ENCODE data around the gene ENPP6. TPM values are rescaled to one million over a fixed set of nuclear protein-coding genes. Genes with fewer than 3 reads are reported as not detected.

The ENPP6 gene
- not detected in 2 replicates for total RNA-seq (2016; rRNA removed; fragmentation: Illumina TruSeq; extraction: Trizol)
- not detected in 2 replicates for total RNA-seq (2016; cell fraction: cytosol; rRNA removed; fragmentation: Illumina TruSeq; extraction: Trizol; ENCODE audit: low read depth)
- total RNA-seq (2016; cell fraction: insoluble cytoplasmic fraction; rRNA removed; fragmentation: Illumina TruSeq; extraction: Trizol) = not detected in 2 replicates
- not detected in 2 replicates for total RNA-seq (2016; cell fraction: membrane; rRNA removed; fragmentation: Illumina TruSeq; extraction: Trizol)
- total RNA-seq (2016; cell fraction: nucleus; rRNA removed; fragmentation: Illumina TruSeq; extraction: Trizol) = not detected in 2 replicates
- not detected in 2 replicates for polyA plus RNA-seq (2011; rRNA removed)
- polyA plus RNA-seq (2011; cell fraction: cytosol; rRNA removed) = 0.03 TPM in 1 of 2 replicates, not detected in the other
- not detected in 2 replicates for polyA plus RNA-seq (2011; cell fraction: nucleus; rRNA removed)
- polyA plus RNA-seq (2012) = not detected in 2 replicates
- not detected in 2 replicates for polyA plus RNA-seq (2016; cell fraction: cytosol; fragmentation: Illumina TruSeq; extraction: Trizol; ENCODE audit: low read depth)
- not detected in 2 replicates for polyA plus RNA-seq (2016; cell fraction: insoluble cytoplasmic fraction; fragmentation: Illumina TruSeq; extraction: Trizol; ENCODE audit: low read depth)
- polyA plus RNA-seq (2016; cell fraction: membrane; fragmentation: Illumina TruSeq; extraction: Trizol; ENCODE audit: low read depth) = not detected in 2 replicates
- polyA plus RNA-seq (2016; cell fraction: nucleus; fragmentation: Illumina TruSeq; extraction: Trizol; ENCODE audit: insufficient read depth, low read depth) = not detected in 2 replicates
- polyA minus RNA-seq (2011; rRNA and poly(A)+ RNA removed; ENCODE audit: low replicate concordance) = not detected in 2 replicates
- polyA minus RNA-seq (2011; cell fraction: cytosol; rRNA and poly(A)+ RNA removed) = not detected in 2 replicates
- polyA minus RNA-seq (2011; cell fraction: nucleus; rRNA and poly(A)+ RNA removed) = not detected in 2 replicates
- percentile 11 among the genes with signal in this experiment for Bru-seq, nascent RNA
- BruChase-seq, experiment 1, labeled RNA remaining after a 6-hour chase = percentile 7 among the genes with signal in this experiment
- percentile 3 among the genes with signal in this experiment for BruChase-seq, experiment 2, labeled RNA remaining after a 2-hour chase
- long read RNA-seq, experiment 1 = 0 reads
- long read RNA-seq, experiment 2 = 0 reads

GRCh38 chr4:184217634-184218033 lies at the start of gene ENPP6:
Gene ENPP6 (minus strand): TSS chr4:184217873. CDS start chr4:184217819, 54 bp downstream.
- CTCF ChIA-PET (ENCODE audit: low intra/inter-chr PET ratio, low total read pairs) = no interaction called here
- FAIRE-seq = no peak

More at GRCh38 chr4:184217634-184218033, at the start of gene ENPP6:
- Histone ChIP-seq H3K9ac (ENCODE audit: insufficient read depth, low read depth, low read length) (no peak within 1 kb of the TSS), H4K20me1 (ENCODE audit: insufficient read depth, low read length) (no peaks in the 10 kb centered on the region), H3K27ac (ENCODE audit: extremely low read length, insufficient read depth, low read length) (no peak within 1 kb of the TSS), H3K79me2 (ENCODE audit: insufficient read depth, low read length) (no peaks in the 10 kb centered on the region), H3K4me2 (ENCODE audit: low read depth, low read length) (no peak within 1 kb of the TSS), H3K27me3 (ENCODE audit: control insufficient read depth in 1 of 2, insufficient read depth in 2 of 2, low read length in 2 of 2) (peaks cover 4 to 23% of the 10 kb centered on the region in 2 experiments; a peak in 3 of 5 replicates), H2AFZ (ENCODE audit: low read length) (no peak within 1 kb of the TSS), H3K4me1 (ENCODE audit: insufficient read depth, low read length) (peaks cover 9% of the 10 kb centered on the region), H3K9me3 (ENCODE audit: low read length) (no peaks in the 10 kb centered on the region), H3K4me3 (replicated peaks in 1 of 3; ENCODE audit: insufficient read depth in 1 of 3, low read depth in 2 of 3, low read length in 3 of 3) (no peak within 1 kb of the TSS), H3K36me3 (replicated peaks in 1 of 2; ENCODE audit: control insufficient read depth in 1 of 2, insufficient read depth in 2 of 2, low read length in 2 of 2) (no peaks in the 10 kb centered on the region)
- intact Hi-C loops (cut with micrococcal nuclease; ENCODE audit: unreplicated experiment) (no loop called here), in situ Hi-C loops (cut with HindIII; ENCODE audit: extremely low pct_ligation_motif_present, low pct_unique_long_range_greater_than_20kb) (no loop called here)
- no peak for TF ChIP-seq ZNF749 (CRISPR knock-in tag; IDR thresholded peaks at IDR 0.05; ENCODE audit: borderline replicate concordance)
- TF ChIP-seq, protein P1, sequence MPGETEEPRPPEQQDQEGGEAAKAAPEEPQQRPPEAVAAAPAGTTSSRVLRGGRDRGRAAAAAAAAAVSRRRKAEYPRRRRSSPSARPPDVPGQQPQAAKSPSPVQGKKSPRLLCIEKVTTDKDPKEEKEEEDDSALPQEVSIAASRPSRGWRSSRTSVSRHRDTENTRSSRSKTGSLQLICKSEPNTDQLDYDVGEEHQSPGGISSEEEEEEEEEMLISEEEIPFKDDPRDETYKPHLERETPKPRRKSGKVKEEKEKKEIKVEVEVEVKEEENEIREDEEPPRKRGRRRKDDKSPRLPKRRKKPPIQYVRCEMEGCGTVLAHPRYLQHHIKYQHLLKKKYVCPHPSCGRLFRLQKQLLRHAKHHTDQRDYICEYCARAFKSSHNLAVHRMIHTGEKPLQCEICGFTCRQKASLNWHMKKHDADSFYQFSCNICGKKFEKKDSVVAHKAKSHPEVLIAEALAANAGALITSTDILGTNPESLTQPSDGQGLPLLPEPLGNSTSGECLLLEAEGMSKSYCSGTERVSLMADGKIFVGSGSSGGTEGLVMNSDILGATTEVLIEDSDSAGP (CRISPR knock-in tag; IDR thresholded peaks at IDR 0.05; ENCODE audit: borderline replicate concordance) = peak; percentile 80
- POLR2A ChIA-PET = no interaction called here
- no peak for DNase-seq (ENCODE audit: low spot score)
- no TSS peak for BruUV-seq (replicated peaks)
- peak; percentile 50 for ATAC-seq
- 0% methylated on average over 1 of the region's 8 CpGs for WGBS (ENCODE audit: low lambda C conversion rate)

Data from HepG2 (cell line).